Measurements from ENCODE around the gene TLX1.

GRCh38 chr10:101097881-101098280 lies 33.2 kb upstream of the TLX1 start:
- TF ChIP-seq, protein P1, sequence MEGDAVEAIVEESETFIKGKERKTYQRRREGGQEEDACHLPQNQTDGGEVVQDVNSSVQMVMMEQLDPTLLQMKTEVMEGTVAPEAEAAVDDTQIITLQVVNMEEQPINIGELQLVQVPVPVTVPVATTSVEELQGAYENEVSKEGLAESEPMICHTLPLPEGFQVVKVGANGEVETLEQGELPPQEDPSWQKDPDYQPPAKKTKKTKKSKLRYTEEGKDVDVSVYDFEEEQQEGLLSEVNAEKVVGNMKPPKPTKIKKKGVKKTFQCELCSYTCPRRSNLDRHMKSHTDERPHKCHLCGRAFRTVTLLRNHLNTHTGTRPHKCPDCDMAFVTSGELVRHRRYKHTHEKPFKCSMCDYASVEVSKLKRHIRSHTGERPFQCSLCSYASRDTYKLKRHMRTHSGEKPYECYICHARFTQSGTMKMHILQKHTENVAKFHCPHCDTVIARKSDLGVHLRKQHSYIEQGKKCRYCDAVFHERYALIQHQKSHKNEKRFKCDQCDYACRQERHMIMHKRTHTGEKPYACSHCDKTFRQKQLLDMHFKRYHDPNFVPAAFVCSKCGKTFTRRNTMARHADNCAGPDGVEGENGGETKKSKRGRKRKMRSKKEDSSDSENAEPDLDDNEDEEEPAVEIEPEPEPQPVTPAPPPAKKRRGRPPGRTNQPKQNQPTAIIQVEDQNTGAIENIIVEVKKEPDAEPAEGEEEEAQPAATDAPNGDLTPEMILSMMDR (IDR thresholded peaks at IDR 0.05; ENCODE audit: low read length): no peak
- TF ChIP-seq EZH2 (optimal IDR thresholded peaks at IDR 0.05; ENCODE audit: low read depth, low read length): no peak
- no peak for TF ChIP-seq EZH2phosphoT487 (IDR thresholded peaks at IDR 0.05; ENCODE audit: low read length)
